GM18519 (cell line): Measurements from ENCODE around the gene UNC119.
"Not testable (repeated sequence)": the region's sequence is repeated elsewhere in the genome, so short reads cannot be mapped to it uniquely, and the experiment has no call there.

Source experiments
- ATAC-seq: cut with Tn5 transposase; IDR thresholded peaks from one replicate; pipeline ENCODE4 v1.9.1; 2021; ENCODE audit warnings: mild to moderate bottlenecking, moderate library complexity; ENCODE audit not compliant: unreplicated experiment, low FRiP score

UNC119 gene

DNA sequence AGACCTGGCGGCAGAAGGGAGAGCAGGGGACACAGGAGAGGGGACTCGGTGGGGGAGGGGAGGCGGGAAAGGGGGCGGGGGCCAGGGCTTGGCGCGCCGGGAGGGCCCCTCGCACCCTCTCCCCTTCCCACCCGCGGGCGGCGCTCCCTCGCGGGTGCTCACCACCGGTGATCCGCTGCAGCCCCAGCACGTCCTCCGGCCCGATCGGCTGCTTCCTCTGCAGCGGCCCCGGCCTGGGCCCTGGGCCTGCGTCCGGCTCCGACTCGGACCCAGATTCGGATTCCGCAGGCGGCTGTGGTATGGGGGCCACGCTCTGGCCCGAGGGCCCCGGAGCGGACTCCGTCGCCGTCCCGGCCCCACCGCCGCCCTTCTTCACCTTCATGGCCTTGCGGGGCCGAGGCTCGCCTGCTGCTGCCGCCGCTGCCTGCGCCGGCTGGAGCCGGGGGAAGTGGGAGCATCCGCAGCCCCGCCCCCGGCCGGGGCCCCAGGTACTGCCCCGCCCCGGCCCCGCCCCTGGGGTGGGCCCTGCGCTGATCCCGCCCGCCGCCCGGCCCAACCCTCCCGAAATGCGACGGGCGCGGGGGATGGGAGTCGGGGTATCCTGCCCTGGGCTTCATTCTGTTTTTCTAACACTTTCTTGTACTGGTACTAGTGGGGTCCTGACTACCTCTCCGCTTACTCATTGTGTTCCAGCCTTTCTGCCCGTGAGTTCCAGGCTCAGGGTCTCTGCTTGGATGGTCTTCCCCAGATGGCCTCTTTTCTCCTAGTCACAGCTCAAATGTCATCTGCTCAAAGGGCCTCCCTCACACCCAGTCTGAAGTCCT, at the start of gene UNC119:
Gene UNC119 (minus strand): TSS at position 449 of the 824 bp plus-strand sequence. CDS start 67 bp downstream, at position 382.
- ATAC-seq, result no peak

DNA sequence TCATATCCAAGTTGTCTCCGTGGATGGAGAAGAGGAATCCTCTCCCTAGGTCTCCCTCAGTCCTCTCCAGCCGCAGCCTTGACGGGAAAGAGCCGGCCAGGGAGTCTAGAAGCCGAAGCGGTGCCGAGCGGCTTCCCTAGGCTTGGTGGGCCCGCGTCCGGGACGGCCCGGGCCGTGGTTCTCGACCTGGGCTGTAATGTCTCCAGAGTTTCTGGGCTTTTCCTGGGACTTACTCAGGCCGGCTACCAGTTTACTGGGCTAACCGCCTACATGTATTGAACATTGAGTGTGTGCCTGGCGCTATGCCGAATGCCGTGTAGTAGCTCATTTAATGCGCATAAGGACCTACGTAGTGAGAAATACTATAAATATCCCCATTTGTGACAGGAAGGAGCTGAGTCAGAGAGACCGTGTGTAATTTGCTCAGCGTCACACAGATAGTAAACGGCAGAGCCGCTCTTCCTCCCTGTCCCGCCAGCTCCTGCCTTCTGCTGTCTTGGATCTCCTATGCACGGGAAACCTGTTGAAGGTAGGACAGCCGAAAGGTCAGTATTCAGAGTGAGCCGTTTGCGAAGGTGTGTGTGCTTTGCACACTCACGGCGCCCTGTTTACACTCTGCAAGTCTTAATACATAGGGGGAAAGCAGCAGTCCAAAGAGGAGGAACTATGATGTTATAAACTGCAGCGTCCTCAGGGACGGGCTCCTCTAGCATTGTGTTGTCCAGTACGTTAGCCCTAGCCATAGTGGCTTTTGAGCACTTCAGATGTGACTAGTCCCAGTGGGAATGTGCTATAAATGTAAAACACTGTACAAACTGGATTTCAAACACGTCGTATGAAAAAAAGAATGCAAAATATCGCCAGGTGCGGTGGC, 47.1 kb upstream of the UNC119 start:
- peak; percentile 38 for ATAC-seq

- ATAC-seq, result peak; percentile 53
These were observed 46.4 kb upstream of the UNC119 start, which contains the start of gene SPAG5 for GRCh38 chr17:28598799-28599310. Gene SPAG5, minus strand, starts transcription at chr17:28599025. Its CDS starts 79 bp downstream, at chr17:28598946.

DNA sequence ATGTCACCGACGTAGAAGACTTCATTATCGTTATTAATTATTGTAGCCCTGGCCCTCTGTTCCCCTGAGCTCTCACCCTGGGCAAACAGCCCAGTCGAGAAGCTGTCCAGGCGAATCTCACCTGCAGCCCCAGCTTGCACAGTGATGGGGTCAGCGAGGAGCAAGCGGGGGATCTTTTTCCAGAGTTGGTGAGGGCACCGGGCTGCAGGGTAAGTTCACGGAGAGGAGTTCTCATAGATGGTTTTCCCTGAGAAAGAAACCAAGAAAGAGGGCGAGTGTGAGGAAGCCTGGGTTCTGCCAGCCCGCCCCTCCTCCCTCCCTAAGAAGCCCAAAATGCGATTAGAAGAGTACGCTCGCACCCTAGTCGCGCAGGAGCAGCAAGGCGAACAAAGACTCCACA, 46.0 kb upstream of the UNC119 start:
- no peak for ATAC-seq

GRCh38 chr17:28597606-28598383, 45.4 kb upstream of the UNC119 start:
- ATAC-seq, result no peak

- no peak for ATAC-seq
These were observed 39.8 kb upstream of the UNC119 start for GRCh38 chr17:28592260-28592659.

GRCh38 chr17:28585851-28586250, 33.4 kb upstream of the UNC119 start:
- no peak for ATAC-seq

DNA sequence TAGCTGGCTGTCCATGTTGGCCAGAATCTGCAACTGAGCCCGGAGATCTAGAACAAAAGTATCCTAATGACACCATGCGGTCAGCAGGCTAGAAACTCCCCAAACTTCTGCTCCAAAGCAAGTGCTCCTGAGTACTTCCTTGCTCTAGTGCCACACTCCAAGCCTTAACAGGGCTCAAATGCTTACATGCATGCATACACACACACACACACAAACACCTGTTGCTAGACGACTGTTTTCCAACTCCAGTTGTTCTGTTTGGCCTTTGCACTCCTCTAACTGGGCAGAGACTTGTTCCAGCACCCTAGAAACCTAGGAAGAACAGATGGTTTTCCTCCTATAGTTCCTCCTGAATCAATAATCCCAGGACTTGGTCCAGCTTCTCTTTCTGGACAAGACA, 32.0 kb upstream of the UNC119 start:
- ATAC-seq, result no peak

DNA sequence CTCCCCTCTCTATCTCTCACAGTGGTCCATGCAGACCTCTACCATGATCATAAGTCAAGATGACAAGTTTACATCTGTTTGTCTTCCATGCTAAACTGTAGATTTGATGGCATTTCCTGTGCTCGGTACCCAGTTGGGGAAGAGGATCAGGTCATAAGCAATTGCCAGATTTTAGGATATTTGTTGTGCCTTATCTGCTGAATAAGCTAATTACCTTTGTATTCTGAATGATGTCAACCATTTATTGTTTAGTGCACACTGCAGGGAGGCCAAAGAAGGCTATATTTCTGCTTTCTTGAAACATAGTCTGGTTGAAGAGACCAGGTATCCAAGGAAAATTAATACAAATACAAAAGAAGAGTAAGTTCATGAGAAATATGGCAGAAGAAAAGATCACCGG, 30.1 kb upstream of the UNC119 start:
- no peak for ATAC-seq

GRCh38 chr17:28580959-28581358, 28.5 kb upstream of the UNC119 start:
- ATAC-seq, result no peak

DNA sequence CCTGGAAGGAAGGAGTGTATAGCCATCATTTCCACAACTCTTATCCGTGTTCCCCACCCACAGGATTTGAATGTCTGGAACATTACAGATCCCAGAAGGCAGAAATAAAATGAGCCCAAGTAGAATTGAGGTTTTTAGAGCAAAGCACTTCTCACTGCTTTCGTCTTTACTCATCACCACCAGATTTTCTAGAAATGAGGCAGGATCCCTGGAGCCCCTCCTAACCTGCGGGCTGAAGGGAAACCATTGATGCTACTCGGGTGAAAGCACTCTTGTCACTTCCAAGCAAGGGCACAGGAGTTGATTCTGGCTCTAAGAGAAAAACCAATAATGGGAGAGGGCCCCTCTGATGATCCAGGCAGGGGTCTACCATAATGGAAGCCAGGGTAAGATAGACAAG, 27.1 kb upstream of the UNC119 start:
- ATAC-seq, result no peak

DNA sequence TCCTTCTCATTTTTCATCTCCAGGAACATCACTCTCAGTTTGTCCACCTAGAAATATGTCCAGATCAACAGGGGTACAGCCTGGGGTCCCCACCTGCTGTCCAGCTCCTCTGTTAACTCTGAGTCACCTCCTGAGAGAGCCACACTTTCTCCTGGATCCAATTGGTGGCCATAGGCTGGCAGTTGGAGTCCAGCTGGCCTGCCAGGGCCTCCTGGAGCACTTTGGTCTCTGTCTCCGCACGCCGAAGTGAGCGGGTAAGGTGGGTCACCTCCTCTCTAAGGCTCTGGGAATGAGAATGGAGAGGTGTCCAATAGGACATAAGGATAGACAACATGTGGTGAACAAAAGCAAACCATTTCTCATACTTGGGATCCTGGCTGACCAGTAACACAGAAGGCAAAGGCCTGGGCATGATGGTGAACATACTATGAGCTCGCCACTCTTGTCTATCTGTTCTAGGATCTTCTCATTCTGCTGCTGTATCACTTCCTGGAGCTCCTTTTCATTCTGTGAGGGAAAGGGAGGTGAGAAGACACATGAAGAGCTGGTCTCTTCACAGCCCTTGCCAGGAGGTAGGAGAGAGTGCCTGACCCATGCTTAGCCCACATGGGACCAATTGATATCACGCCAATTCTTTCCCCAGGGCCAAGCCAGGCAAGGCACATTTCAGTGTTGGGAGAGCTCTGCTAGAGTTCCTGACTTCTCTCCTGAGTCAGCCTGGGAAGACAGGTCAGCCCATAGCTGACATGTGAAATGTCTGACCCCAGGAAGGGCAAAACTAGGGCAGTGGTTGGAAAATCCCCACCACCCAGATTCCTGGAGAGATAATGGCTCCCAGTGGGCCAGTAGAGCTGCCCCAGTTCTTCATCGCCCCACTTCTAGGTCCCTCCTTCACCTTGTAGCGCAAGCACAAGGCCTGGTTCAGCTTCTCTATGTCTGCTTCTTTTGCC, 26.1 kb upstream of the UNC119 start:
- ATAC-seq, result no peak

DNA sequence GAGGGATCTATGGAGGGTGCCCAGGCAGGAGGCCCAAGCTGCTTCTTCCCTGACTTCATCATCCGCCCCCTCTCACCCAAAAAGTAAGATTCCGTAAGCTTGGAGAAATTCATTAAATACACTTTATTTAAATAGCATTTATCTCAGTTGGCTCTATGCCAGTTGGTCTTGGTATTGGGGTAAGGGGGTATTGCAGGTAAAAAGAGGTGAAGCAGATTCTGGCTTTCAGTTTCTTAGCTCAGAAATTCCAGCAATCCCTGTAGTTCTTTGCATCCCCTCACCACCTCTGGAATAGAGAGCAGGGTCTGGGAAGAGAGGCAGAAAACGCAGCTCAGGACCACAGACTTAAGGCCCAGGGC, 25.0 kb upstream of the UNC119 start:
- no peak for ATAC-seq

GRCh38 chr17:28576758-28577465, 24.5 kb upstream of the UNC119 start, which contains the start of gene ALDOC:
Gene ALDOC, minus strand, starts transcription at chr17:28576895. Its CDS starts 1,363 bp downstream, at chr17:28575532.
- ATAC-seq, result peak; percentile 57

GRCh38 chr17:28576016-28576415, 23.6 kb upstream of the UNC119 start:
- not testable (repeated sequence) for ATAC-seq

- no peak for ATAC-seq
These were observed 22.8 kb upstream of the UNC119 start for GRCh38 chr17:28575126-28575795.

DNA sequence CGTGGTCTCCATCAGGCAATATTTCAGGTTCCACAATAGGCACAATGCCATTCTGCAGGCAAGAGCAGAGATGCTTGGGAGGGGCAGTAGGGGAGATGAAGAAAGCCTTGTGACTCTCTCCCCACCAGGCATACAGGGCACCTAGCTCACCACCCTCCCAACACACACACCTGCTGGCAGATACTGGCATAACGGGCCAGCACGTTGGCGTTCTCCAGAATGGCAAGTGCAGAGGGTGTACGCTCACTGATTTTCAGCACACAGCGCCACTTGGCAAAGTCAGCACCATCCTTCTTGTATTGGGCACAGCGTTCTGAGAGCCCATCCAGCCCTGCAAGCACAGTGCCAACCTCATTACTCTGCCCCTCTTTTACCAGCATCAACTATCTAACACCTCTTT, 22.1 kb upstream of the UNC119 start:
- ATAC-seq, result no peak

GRCh38 chr17:28573966-28574480, 21.6 kb upstream of the UNC119 start:
- ATAC-seq, result no peak
